GM18511 (cell line): ENCODE measurements around the gene TLR3.
"Not testable (repeated sequence)": the region's sequence is repeated elsewhere in the genome, so short reads cannot be mapped to it uniquely, and the experiment has no call there.

ENCODE experiments used
- ATAC-seq: cut with Tn5 transposase; IDR thresholded peaks from one replicate; pipeline ENCODE4 v1.9.1; 2021; ENCODE audit warnings: mild to moderate bottlenecking, moderate library complexity; ENCODE audit not compliant: unreplicated experiment

Gene TLR3

DNA sequence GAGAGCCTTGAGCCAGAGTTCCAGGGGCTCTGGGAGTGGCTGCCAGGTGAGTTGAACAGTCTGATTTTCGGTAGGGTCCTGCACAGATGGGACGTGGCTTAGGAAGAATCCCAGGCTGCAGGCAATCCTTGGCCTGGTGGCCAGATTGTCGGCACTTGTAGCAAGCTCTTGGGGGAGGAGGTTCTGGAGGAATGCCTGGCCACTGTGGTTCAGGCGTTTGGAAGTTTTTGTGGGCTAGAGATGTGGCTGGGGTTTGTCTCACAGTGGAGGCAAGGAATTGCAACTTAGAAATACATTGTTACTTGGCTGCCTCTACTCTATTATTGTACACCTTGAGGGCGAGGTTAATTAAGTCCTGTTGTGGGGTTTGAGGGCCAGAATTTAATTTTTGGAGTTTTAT, 21.5 kb upstream of the TLR3 start:
- not testable (repeated sequence) for ATAC-seq

DNA sequence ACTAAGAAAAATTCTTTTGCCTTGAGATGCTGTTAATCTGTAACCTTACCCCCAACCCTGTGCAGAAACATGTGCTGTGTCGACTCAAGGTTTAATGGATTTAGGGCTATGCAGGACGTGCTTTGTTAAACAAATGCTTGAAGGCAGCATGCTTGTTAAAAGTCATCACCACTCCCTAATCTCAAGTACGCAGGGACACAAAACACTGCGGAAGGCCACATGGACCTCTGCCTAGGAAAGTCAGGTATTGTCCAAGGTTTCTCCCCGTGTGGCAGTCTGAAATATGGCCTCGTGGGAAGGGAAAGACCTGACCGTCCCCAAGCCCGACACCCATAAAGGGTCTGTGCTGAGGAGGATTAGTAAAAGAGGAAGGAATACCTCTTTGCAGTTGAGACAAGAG, 18.8 kb upstream of the TLR3 start:
- ATAC-seq: not testable (repeated sequence)

DNA sequence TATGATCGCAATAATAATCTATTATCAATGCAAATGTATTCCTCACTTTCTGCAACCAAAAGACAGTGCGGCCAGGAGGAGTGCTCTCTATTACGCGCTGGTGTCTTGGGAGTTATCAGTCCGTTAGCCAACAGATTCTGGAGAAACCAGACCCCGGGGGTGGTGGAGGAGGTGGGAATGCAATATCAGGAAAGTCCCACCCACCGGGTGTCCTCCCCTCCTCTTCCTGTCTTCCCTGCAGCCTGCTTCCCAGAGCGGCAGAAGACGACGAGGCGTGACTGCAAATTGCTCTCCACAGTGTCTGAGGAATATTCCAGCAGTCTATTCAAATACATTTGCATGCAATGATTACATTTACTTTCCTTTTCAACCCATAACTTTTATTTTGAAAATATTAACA, 17.9 kb upstream of the TLR3 start:
- ATAC-seq: no peak

DNA sequence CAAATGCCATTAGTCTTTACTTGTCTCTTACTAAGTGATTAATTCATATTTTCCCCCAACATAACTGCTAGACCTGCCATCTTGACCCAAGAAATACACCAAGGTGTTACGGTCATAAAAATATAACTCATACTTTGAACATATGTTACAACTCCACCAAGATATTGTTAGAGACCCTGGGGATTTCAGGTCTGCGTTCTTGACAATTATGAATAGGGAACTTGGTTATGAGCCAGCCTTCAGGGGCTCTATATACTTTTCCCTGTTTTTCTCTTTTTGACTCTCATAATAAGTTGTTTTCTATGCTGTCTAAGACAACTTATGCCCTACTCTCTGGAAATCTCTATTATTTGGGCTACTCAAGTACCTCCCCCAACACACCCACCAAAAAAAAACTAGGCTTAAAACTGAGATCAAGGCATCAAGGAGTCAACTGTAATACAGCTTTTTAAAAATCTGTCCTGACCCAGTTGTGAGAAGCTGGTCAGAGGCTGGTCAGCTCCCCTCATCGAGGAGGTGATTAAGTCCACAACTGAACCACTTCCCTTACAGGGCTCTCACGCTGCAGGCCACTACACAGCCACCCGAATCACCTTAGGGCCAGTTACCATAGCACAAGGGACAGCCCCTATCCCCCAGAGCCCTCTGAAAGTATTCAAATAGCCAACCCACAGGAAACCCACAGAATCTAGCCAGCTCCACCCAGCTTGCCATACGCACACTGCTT, 10.5 kb upstream of the TLR3 start:
- ATAC-seq: peak; percentile 100

DNA sequence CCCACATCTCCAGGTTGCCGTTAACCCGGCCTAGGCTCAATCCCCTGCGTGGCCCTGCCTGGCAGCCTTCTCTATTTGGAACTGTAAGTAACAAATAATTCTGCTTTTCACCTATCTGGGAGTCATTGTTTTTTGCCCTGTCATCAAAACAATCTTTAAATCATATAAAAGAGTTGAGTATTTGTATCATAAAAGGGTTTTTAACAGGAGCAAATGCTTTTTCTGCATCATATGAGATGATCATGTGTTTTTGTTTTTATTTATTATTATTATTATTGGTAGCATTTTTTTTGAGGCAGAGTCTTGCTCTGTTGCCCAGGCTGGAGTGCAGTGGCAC, 10.0 kb upstream of the TLR3 start:
- ATAC-seq: no peak

DNA sequence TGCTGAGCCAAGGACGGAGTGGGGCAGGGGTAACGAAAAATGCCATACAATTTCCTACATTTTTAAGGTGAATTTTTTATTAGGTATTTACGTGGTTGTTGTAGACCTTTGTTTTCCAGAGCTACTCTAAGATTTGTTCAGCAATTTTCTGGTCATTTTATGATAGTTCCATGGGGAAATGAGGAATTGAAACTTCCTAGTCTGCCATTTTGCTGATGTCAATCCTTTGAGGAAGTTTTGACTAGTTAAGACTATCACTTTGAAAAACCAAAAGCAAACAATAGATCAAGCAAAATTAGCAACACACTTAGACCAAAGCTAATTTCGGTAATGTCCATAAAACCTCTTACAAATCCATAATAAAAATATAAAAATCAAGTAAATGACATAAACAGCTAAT, 7.0 kb upstream of the TLR3 start:
- ATAC-seq: no peak

DNA sequence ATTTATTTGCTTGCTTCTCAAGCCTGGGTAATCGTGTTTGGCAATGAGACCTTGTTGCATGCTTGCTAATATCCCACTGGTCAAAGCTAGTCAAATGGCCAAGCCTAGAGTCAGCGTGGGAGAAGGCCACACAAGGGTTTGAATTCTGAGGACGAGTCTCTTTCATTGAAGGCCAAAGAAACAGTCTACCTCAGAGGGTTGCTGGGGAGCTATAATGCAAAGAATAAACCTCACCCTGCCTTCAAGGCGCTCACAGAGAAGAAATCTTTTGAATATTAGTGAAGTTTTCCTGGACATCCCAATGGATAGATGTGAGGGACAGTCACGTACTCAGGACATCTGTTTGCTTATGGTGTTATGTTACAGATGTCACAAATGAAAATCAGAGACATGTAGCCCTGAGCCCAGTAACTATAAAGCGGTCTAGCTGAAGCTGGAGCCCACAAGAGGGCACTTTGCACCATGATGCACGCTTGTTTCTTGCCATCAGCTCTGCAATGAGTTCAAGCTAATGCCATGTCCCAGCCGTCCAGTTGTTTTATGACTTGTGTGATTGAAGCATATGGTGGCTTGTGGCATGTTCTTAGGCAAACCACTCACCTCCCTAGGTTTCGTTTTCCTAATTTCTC, 1.1 kb upstream of the TLR3 start:
- peak; percentile 89 for ATAC-seq

DNA sequence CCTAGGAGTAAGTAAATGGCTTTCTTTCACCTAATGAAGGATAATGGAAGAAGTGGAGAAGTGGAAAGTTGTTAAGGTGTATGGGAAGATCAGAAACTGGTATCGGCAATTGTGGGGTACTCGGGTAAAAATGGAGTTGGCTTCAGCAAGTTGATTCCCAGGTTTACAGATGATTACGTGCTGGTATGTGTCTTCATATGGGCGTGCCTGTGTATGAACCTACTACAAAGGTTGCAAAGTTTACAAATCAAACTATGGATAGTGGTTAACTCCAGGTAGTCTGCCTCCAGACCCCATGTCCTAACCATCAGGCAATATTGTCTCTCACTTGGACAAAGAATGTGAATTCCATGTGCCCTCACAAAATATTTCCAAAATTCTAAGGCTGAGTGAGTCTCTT, 773 bp downstream of the TLR3 start:
- no peak for ATAC-seq

DNA sequence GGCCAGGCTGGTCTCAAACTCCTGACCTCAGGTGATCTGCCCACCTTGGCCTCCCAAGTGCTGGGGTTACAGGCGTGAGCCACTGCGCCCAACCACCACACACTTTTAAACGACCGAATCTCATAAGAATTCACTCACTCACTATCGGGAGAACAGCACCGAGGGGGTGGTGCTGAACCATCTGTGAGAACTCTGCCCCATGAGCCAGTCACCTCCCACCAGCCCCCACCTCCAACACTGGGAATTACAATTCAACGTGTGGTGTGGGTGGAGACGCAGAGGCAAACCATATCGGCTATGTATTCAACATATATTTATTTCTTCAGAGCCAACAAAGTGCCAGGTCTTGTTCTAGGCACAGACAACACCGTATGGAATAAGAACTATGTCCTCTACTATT, 3.6 kb downstream of the TLR3 start:
- no peak for ATAC-seq

DNA sequence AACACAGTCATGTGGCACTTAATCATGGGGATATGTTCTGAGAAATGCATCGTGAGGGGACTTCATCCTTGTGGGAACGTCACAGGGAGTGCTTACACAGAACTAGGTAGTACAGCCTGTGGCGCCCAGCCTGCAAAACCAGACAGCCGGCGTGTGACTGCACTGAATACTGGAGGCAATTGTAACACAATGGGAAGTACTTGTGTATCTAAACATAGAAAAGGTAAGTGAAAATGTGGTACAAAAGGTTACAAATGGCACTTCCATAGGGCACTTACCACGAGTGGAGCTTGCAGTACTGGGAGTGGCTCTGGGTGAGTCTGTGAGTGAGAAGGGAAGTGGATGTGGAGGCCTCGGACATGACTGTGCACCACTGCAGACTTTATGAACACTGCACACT, 5.2 kb downstream of the TLR3 start:
- ATAC-seq: no peak

DNA sequence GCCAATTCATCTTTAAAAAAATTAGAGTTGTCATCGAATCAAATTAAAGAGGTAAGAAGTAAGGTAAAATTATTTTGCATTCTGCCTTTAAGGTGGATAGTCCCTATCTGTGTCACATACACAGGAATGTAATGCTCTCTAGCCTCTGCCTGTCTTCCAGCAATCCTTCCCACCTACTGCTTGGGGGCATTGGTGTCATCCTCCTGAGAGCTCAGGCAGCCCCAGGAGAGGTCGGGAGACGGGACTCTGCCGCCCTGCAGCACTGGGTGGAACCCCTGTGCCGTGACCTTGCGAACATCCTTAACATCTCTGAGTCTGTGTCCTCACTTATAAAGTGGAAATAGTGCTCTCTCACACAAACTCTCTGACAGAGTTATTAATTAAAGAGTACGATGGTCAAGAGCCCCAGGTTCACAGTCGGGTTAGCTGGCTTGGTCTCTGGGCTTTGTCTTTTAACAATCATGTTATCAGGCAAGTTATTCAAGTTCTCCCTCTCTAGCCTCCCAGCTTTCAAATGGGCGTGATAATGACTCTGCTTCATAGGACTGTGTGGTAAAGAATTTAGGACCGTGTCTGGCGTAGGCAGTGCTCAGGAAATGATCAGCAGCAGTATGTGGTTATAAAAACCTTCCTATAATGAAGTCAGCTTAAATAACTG, 10.2 kb downstream of the TLR3 start:
- ATAC-seq: no peak

DNA sequence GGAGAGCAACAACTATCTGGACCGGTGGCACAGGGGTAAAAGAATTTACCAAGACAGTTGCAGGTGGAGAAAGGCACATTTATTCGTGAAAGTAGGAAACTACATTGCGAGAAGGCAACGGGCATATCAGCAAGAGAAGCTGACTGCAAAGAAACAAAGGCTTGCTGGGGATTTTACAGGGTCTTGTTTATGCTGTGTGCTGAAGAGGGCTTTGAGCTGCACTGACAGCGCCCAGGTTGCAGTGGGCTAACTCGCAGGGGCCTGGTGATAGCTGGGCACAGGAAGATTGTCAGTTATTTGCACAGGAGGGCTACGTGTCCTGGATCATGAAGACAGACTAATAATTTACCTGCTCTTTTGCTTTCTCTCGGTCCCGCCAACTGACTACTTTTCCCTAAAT, 10.7 kb downstream of the TLR3 start:
- no peak for ATAC-seq

DNA sequence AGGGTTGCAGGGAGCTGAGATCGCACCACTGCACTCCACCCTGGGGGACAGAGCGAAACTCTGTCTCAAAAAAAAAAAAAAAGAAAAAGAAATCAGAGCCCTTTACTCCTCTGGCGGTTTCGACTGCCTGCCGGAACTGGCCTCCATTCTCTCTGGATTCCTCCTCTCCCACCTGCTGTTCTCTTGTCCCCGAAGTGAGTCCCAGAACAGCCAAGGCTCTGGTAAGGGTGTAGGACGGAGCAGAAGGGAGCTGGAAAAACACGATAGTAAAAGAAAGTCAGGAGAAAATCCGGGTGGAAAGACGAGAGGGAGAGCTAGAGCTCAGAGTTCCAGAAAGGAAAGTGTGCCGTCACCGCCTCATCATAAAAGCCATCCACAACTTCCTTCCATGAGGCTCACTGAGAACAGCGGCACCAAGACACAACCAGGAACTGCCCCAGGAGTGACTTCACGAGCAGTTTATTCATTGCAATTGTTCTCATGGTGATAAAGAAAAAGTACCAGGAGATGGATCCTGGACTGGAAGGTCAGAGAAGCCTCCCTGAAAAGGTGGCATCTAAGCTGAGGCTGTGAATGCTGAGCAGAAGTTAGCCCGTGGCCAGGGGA, 12.3 kb downstream of the TLR3 start:
- no peak for ATAC-seq

DNA sequence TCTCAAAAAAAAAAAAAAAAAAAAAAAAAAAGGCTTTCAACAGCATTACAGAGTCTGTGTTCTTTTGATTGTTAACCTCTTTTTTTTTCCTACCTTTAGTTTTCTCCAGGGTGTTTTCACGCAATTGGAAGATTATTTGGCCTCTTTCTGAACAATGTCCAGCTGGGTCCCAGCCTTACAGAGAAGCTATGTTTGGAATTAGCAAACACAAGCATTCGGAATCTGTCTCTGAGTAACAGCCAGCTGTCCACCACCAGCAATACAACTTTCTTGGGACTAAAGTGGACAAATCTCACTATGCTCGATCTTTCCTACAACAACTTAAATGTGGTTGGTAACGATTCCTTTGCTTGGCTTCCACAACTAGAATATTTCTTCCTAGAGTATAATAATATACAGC, 13.3 kb downstream of the TLR3 start:
- no peak for ATAC-seq

DNA sequence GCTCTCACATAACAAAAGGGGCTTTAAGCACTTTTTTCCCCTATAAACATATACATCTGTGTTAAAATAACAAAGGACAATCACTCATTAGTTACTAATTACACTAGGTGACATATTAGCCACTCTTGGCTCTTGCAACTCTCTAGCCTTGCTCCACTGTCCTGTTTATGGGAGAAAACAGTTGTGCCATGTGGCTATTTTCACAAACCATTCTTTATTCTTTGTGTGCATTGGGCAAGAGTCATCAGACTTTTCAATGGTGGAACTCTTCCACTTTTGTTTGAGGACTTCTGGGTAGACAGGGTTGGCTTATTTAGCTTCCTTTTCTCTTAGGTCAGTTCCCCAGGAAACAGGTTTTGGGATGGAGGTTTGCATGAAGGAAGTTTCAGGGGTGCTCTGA, 19.6 kb downstream of the TLR3 start:
- no peak for ATAC-seq

DNA sequence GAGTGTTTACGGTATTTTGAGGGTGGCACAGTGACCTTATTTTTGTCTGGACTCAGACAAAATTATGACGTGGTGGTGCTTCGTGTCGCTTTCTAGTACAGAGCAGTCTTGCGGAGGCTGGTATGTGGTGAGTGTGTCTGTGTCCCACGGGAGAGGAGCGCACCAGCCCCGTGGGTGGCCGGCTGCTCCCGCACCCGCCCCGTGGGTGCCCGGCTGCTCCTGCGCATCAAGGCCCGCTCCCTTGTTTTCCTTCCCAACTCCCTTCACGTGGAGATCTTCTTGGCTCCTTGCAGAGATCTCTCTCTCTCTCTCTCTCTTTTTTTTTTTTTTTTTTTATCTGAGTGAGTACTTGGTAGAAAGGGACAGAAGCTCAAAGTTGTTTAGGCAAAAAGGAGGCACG, 23.3 kb downstream of the TLR3 start:
- ATAC-seq: no peak

DNA sequence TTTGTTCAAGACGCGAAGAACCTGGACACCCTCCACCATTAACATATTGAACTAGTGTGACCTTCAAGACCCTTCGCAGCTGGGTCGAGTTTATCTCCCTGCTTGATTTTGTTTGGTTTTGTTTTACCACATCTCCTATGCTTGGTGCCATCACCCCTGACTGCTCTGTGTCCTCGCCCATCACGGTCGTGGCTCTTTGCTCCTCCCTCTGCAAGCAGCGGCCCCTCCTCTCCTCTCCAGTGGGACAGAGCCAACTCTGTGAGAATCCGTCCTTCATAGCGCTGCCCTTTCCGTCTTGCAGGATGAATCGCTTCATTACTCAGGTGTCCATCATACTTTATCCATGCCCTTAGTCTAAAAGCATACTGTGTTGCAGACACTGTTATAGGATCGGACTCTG, 26.4 kb downstream of the TLR3 start:
- ATAC-seq: no peak

DNA sequence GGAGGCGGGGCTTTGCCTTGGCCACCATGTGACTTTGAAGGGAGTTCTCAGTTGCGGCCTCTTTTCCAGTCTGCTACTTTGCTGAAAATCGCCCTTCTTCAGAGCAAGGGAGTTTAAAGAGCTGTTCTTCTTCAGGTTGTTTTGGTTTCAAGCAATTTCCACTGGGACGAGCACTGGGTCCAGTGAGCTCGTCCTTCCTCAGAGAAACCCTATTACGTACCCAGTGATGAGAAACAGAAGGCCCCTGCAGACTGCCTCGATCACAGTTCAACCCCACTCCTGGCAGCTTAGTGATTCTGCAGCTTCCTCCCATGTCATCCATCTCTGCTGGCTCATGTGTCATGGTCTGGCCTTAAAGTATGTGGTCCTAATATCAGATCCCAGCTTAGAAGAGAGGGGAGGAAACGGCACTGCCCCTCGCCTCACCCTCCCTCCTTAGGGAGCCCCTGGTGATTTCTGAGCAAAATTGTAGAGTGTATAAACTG, 27.8 kb downstream of the TLR3 start:
- no peak for ATAC-seq

DNA sequence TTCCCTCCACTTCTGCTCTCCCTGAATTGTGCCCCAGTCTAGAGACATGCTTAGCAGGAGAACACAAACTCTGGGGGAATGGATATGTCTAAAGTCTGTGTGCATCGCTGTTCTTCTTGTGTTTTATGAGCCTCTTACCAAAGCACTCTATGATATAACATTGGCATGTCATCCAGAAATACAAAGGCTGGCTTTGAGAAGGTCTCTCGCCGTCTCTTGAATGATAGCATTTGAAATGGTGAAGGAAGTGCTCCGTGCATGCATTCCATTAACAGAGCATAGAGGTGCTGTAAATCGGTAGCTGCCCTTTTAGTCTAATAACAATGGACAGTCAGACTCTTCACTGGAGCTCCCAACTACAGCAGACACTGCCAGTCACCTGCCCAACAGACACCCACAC, 28.4 kb downstream of the TLR3 start:
- no peak for ATAC-seq

DNA sequence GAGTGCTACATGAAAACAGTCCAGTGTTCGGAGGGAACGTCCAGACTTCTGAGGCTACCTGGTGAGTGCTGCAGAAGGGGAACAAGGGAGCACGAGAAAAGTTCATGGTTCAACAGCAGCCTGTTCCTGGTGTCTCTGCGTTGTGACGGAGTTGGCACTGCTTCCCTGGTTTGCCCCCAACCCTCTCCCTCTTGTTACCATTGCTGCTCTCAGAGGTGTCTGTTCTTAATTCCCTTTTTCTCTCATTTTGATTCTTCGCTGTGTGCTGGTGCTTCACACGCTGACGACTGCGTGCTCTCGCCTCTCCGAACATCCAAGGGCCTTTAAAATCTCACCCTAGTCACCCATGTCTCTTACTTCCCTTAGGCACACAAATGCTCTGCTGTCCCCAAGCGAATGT, 34.0 kb downstream of the TLR3 start:
- ATAC-seq: no peak

DNA sequence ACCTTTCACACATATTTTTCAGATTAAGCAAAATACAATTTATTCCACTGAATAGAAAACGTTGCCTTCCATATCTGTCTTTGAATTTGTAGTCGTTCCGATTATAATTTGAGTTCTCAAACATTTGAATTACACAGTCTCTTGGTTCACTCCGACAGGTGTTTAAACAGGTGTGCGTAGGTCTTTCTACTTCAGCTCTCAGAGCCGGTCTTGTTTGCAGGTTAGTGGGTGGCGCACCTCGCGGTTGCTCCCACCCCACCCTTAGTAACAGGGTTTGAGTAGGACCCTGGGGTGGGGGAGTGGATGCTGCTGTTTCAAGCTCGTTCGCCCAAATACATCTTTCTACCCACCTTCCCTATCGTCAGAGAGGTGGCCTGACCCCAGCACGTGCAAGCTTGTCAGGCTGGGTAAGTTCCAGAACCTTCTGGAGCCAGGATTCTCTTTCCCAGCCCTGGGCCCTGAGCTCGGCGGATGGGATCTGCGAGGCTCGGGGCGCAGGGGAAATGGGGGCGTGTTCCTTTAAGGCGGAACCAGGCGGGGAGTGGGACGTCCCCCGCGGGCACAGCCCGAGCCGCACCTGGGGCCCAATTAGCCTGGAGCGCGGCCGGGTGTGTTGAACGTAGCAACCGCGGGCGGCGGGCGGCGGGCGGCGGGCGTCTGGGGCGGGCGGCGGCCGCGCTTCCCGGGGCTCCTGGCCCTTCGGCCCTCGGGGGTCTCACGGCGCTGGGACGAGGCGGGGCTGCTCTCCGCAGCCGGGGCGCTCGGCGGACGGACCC, 35.3 kb downstream of the TLR3 start, which contains the start of gene FAM149A:
Gene FAM149A, plus strand, starts transcription at position 591 of the 776 bp plus-strand sequence.
- peak; percentile 77 for ATAC-seq
